ENCODE results near the gene ALDH16A1. TPM values are rescaled to one million over a fixed set of nuclear protein-coding genes. Genes with fewer than 3 reads are reported as not detected.

ALDH16A1 gene
- total and polyA plus RNA-seq, 10 of the 15 experiments (the other 5 are each of a cell fraction or from before 2014, with no cell fraction given): 1.7 to 49.3 (median 18.1) TPM

- no peak overlapping the region for H3K4me3 ChIP-seq
- RAD21 ChIA-PET (ENCODE audit: unreplicated experiment): interaction anchor here (9.0 kb wide), 1 partner anchor 12 kb away, joined by 90 read pairs; no protein-coding TSS in a partner anchor
- SMC1A ChIA-PET (ENCODE audit: uncharacterized antibody, unreplicated experiment): interaction anchor here (9.0 kb wide), 1 partner anchor 11 kb away, joined by 53 read pairs; no protein-coding TSS in a partner anchor
- H3K4me2 ChIP-seq (ENCODE audit: control insufficient read depth, insufficient read depth): peak overlapping the region; percentile 94
- H3K36me3 ChIP-seq (ENCODE audit: control insufficient read depth in 2 of 2, insufficient read depth in 2 of 2, low read length in 1 of 2): peaks cover 0 to 5% of the 10 kb centered on the region in 2 experiments
- ATAC-seq (peak; percentile 76), DNase-seq (ENCODE audit: low read depth, low spot score) (no peak), FAIRE-seq (peak; percentile 64)
- POLR2A ChIA-PET: interaction anchor here (0.6 to 2.7 kb wide), 4 partner anchors 11 to 454 kb away, joined by 3 to 15 read pairs (median 4); no protein-coding TSS in a partner anchor
- no peaks in the 10 kb centered on the region for H3K27me3 ChIP-seq (replicated peaks in 1 of 2; ENCODE audit: control insufficient read depth in 2 of 2, insufficient read depth in 2 of 2, low read length in 1 of 2)
- BruUV-seq (replicated peaks): no TSS peak
- in situ Hi-C loops (cut with MboI) (no loop called here), intact Hi-C loops (cut with micrococcal nuclease; ENCODE audit: unreplicated experiment) (no loop called here)
- WGBS (ENCODE audit: insufficient coverage, insufficient replicate concordance, low lambda C conversion rate, missing lambda C conversion rate): 55% methylated on average over 5 of the region's 5 CpGs
- peak overlapping the region; percentile 81 for H2AFZ ChIP-seq (ENCODE audit: control insufficient read depth, low read depth, low read length)
- H3K9me3 ChIP-seq (replicated peaks; ENCODE audit: control insufficient read depth, insufficient read depth, low read length): no peaks in the 10 kb centered on the region
- peaks cover 13% of the 10 kb centered on the region for H3K79me2 ChIP-seq (ENCODE audit: control insufficient read depth, insufficient read depth, low read length)
- peaks cover 25% of the 10 kb centered on the region for H3K4me1 ChIP-seq (ENCODE audit: control insufficient read depth, insufficient read depth, low read length)
- H4K20me1 ChIP-seq (ENCODE audit: control insufficient read depth, insufficient read depth): no peaks in the 10 kb centered on the region
- H3K27ac ChIP-seq (ENCODE audit: control insufficient read depth, insufficient read depth): peak overlapping the region; percentile 82
- H3K9ac ChIP-seq (ENCODE audit: control insufficient read depth, insufficient read depth, low read length): peak overlapping the region; percentile 39
- CTCF ChIA-PET: interaction anchor here (1.4 to 4.9 kb wide), 3 partner anchors 11 to 112 kb away, joined by 4 to 31 read pairs (median 20); partner anchors contain the start of gene FLT3LG
- TF ChIP-seq POLR2AphosphoS2 (IDR thresholded peaks at IDR 0.05; ENCODE audit: low read depth, low read length) (no peak), TCF12 (IDR thresholded peaks at IDR 0.05; ENCODE audit: low read depth, low read length) (peak; percentile 55; the same call in 1 of the 2 replicates), DPF2 (IDR thresholded peaks at IDR 0.05) (0 out of 2 replicates have a peak, but pooled peaks have one; percentile 14), HCFC1 (IDR thresholded peaks at IDR 0.05; ENCODE audit: low read length) (peak; percentile 36; the same call in 1 of the 2 replicates), IKZF1 (conservative IDR thresholded peaks at IDR 0.05) (peak; percentile 16; the same call in 1 of the 2 replicates), ETV6 (conservative IDR thresholded peaks at IDR 0.05 in 1 of 2, IDR thresholded peaks at IDR 0.05 in 1 of 2; ENCODE audit: borderline replicate concordance in 1 of 2, low read depth in 1 of 2) (no peak), BCLAF1 (IDR thresholded peaks at IDR 0.05) (no peak), NFYB (IDR thresholded peaks at IDR 0.05; ENCODE audit: insufficient read depth, low read depth, low read length) (no peak), CEBPB (IDR thresholded peaks at IDR 0.05; ENCODE audit: borderline replicate concordance in 1 of 2, low read depth in 2 of 2, low read length in 2 of 2) (no peak), MTA2 (IDR thresholded peaks at IDR 0.05; ENCODE audit: low read depth) (no peak), ATF7 (IDR thresholded peaks at IDR 0.05; ENCODE audit: low read depth) (no peak), BCL3 (IDR thresholded peaks at IDR 0.05; ENCODE audit: borderline replicate concordance, insufficient read depth, low read depth, low read length, poor library complexity, severe bottlenecking) (no peak), ZNF687 (IDR thresholded peaks at IDR 0.05) (no peak)
Observed at GRCh38 chr19:49458567-49458903, 5.5 kb downstream of the ALDH16A1 start.

Data from GM12878 (cell line).